Dermis microvascular lymphatic vessel endothelial cell (primary cell): ENCODE data around the gene CACNA1I. TPM values are rescaled to one million over a fixed set of nuclear protein-coding genes. Genes with fewer than 3 reads are reported as not detected.

Source experiments
- DNase-seq, 2 donors: peaks; one replicate each; pipeline versions ENCODE4 v3.0.0 to v3.0.0-alpha.2; 2010; ENCODE audit warnings: low read depth in 2 of 2
- total RNA-seq: library from RNA; depleted of rRNA; stranded (reverse); fragments of >200 nt; gene quantifications from 2 replicates; pipeline ENCODE4 v1.2.1, GENCODE V29; 2014

Gene CACNA1I
- total RNA-seq, 1 donor from 2014 or later = not detected

GRCh38 chr22:39648630-39648950, 78.0 kb downstream of the CACNA1I start:
- DNase-seq = no peak

GRCh38 chr22:39649500-39650089, 79.0 kb downstream of the CACNA1I start:
- DNase-seq = no peak

- DNase-seq = no peak
These were observed 80.8 kb downstream of the CACNA1I start for GRCh38 chr22:39651053-39651996.

- DNase-seq = no peak
These were observed 82.6 kb downstream of the CACNA1I start for GRCh38 chr22:39652990-39653786.

- no peak for DNase-seq
These were observed 83.2 kb downstream of the CACNA1I start for GRCh38 chr22:39653787-39654077.

- DNase-seq = no peak
These were observed 83.8 kb downstream of the CACNA1I start for GRCh38 chr22:39654131-39654926.

GRCh38 chr22:39655004-39655579, 84.5 kb downstream of the CACNA1I start:
- peak in 1 of 2 donors; percentile 5 for DNase-seq

- DNase-seq = no peak
These were observed 85.3 kb downstream of the CACNA1I start for GRCh38 chr22:39655831-39656230.

GRCh38 chr22:39656495-39657490, 86.2 kb downstream of the CACNA1I start:
- DNase-seq = no peak

GRCh38 chr22:39658367-39658766, 87.8 kb downstream of the CACNA1I start:
- no peak for DNase-seq

- DNase-seq = no peak
These were observed 88.4 kb downstream of the CACNA1I start for GRCh38 chr22:39658806-39659463.

GRCh38 chr22:39661501-39661841, 90.9 kb downstream of the CACNA1I start:
- DNase-seq = no peak

GRCh38 chr22:39661842-39662685, 91.5 kb downstream of the CACNA1I start:
- DNase-seq = no peak

GRCh38 chr22:39662686-39663052, 92.1 kb downstream of the CACNA1I start:
- no peak for DNase-seq

- no peak for DNase-seq
These were observed 93.2 kb downstream of the CACNA1I start for GRCh38 chr22:39663751-39664150.

- no peak for DNase-seq
These were observed 94.1 kb downstream of the CACNA1I start for GRCh38 chr22:39664485-39665200.

GRCh38 chr22:39665229-39665628, 94.7 kb downstream of the CACNA1I start:
- DNase-seq = no peak
